Ectodermal cell (in vitro differentiated cells): ENCODE measurements around the gene HPS4.
"Not testable (repeated sequence)": the region's sequence is repeated elsewhere in the genome, so short reads cannot be mapped to it uniquely, and the experiment has no call there.

ENCODE experiments used
- H3K27ac ChIP-seq: 2 replicates; pipeline ENCODE4 v1.7.0; 2013; ENCODE audit warnings: mild to moderate bottlenecking, low read depth, low read length; ENCODE audit not compliant: insufficient read depth, poor library complexity, severe bottlenecking
- H3K27me3 ChIP-seq: 2 replicates; pipeline ENCODE4 v1.7.0; 2013; ENCODE audit warnings: mild to moderate bottlenecking, low read length; ENCODE audit not compliant: insufficient read depth, control insufficient read depth, poor library complexity, severe bottlenecking
- H3K36me3 ChIP-seq: one replicate; pipeline ENCODE4 v1.7.0; 2013; ENCODE audit warnings: low read length; ENCODE audit not compliant: control insufficient read depth, insufficient read depth
- H3K4me1 ChIP-seq: one replicate; pipeline ENCODE4 v1.7.0; 2013; ENCODE audit warnings: low read length; ENCODE audit not compliant: control insufficient read depth, insufficient read depth
- H3K4me3 ChIP-seq: 2 replicates; pipeline ENCODE4 v1.7.0; 2013; ENCODE audit warnings: low read depth, low read length, control low read depth; ENCODE audit not compliant: insufficient read depth
- H3K9me3 ChIP-seq: 2 replicates; pipeline ENCODE4 v1.7.0; 2013; ENCODE audit warnings: mild to moderate bottlenecking, low read length, moderate library complexity; ENCODE audit not compliant: control insufficient read depth
- WGBS, 2 experiments: methylation state at CpG; one replicate each; pipeline ENCODE4 v1.1.7; 2013; ENCODE audit warnings: missing lambda C conversion rate in 2 of 2; 5-methylcytosine and 5-hydroxymethylcytosine counted together

Gene HPS4

GRCh38 chr22:26445577-26446275 is 37.9 kb downstream of the HPS4 start:
- H3K4me1 ChIP-seq: no peaks in the 10 kb centered on the region
- 89 to 92% methylated on average over 15 of the region's 15 CpGs for WGBS, 2 experiments
- no peak overlapping the region for H3K4me3 ChIP-seq
- no peak overlapping the region for H3K27ac ChIP-seq
- no peaks in the 10 kb centered on the region for H3K27me3 ChIP-seq
- H3K9me3 ChIP-seq: no peaks in the 10 kb centered on the region
- H3K36me3 ChIP-seq: no peaks in the 10 kb centered on the region

- Histone ChIP-seq H3K4me3 (no peak overlapping the region), H3K9me3 (no peaks in the 10 kb centered on the region), H3K36me3 (no peaks in the 10 kb centered on the region), H3K27me3 (no peaks in the 10 kb centered on the region), H3K4me1 (no peaks in the 10 kb centered on the region), H3K27ac (no peak overlapping the region)
- 94 to 96% methylated on average over 8 of the region's 8 CpGs for WGBS, 2 experiments
Measured at GRCh38 chr22:26444777-26445176, 38.8 kb downstream of the HPS4 start.

- WGBS, 2 experiments: 95 to 96% methylated on average over 16 of the region's 16 CpGs
- Histone ChIP-seq H3K27me3 (no peaks in the 10 kb centered on the region), H3K36me3 (no peaks in the 10 kb centered on the region), H3K9me3 (no peaks in the 10 kb centered on the region), H3K4me3 (no peak overlapping the region), H3K27ac (no peak overlapping the region), H3K4me1 (no peaks in the 10 kb centered on the region)
Measured at GRCh38 chr22:26443901-26444690, 39.5 kb downstream of the HPS4 start.

GRCh38 chr22:26442086-26442756 is 41.4 kb downstream of the HPS4 start:
- Histone ChIP-seq H3K9me3 (no peaks in the 10 kb centered on the region), H3K27me3 (no peaks in the 10 kb centered on the region), H3K27ac (no peak overlapping the region), H3K36me3 (no peaks in the 10 kb centered on the region), H3K4me1 (no peaks in the 10 kb centered on the region), H3K4me3 (no peak overlapping the region)
- WGBS, 2 experiments: 88 to 89% methylated on average over 3 to 4 of the region's 4 CpGs

GRCh38 chr22:26439559-26439958 is 44.0 kb downstream of the HPS4 start:
- 95 to 98% methylated on average over 3 of the region's 3 CpGs for WGBS, 2 experiments
- no peaks in the 10 kb centered on the region for H3K4me1 ChIP-seq
- H3K27me3 ChIP-seq: no peaks in the 10 kb centered on the region
- no peaks in the 10 kb centered on the region for H3K36me3 ChIP-seq
- no peaks in the 10 kb centered on the region for H3K9me3 ChIP-seq
- H3K27ac ChIP-seq: no peak overlapping the region
- no peak overlapping the region for H3K4me3 ChIP-seq

GRCh38 chr22:26438776-26439175 is 44.8 kb downstream of the HPS4 start:
- H3K27me3 ChIP-seq, H3K9me3 ChIP-seq, H3K36me3 ChIP-seq, H3K4me3 ChIP-seq, H3K4me1 ChIP-seq, H3K27ac ChIP-seq: not testable (repeated sequence)
- WGBS, 2 experiments: 94 to 98% methylated on average over 3 of the region's 3 CpGs

- Histone ChIP-seq H3K27ac (no peak overlapping the region), H3K4me1 (no peaks in the 10 kb centered on the region), H3K36me3 (peaks cover 9% of the 10 kb centered on the region), H3K4me3 (no peak overlapping the region), H3K27me3 (no peaks in the 10 kb centered on the region), H3K9me3 (no peaks in the 10 kb centered on the region)
- WGBS, 2 experiments: 80 to 83% methylated on average over 14 of the region's 14 CpGs
Measured at GRCh38 chr22:26437694-26438392, 45.7 kb downstream of the HPS4 start.

GRCh38 chr22:26436903-26437515 is 46.6 kb downstream of the HPS4 start:
- peaks cover 7% of the 10 kb centered on the region for H3K4me1 ChIP-seq
- WGBS, 2 experiments: 90 to 91% methylated on average over 11 of the region's 11 CpGs
- no peak overlapping the region for H3K27ac ChIP-seq
- H3K36me3 ChIP-seq: peaks cover 9% of the 10 kb centered on the region
- H3K27me3 ChIP-seq: no peaks in the 10 kb centered on the region
- no peaks in the 10 kb centered on the region for H3K9me3 ChIP-seq
- H3K4me3 ChIP-seq: no peak overlapping the region

GRCh38 chr22:26435327-26436093 is 48.1 kb downstream of the HPS4 start:
- Histone ChIP-seq H3K36me3 (peaks cover 9% of the 10 kb centered on the region), H3K9me3 (no peaks in the 10 kb centered on the region), H3K27me3 (peaks cover under 1% of the 10 kb centered on the region), H3K27ac (no peak overlapping the region), H3K4me1 (peaks cover 18% of the 10 kb centered on the region), H3K4me3 (no peak overlapping the region)
- 94 to 95% methylated on average over 11 of the region's 11 CpGs for WGBS, 2 experiments
